HepG2 (cell line): Measurements from ENCODE around the gene UBE2Q2. TPM values are rescaled to one million over a fixed set of nuclear protein-coding genes. Genes with fewer than 3 reads are reported as not detected.
A peak's percentile ranks its signal among the peaks of the same experiment; 100 is the strongest.
"Not testable (repeated sequence)": the region's sequence is repeated elsewhere in the genome, so short reads cannot be mapped to it uniquely, and the experiment has no call there.

Experiments used
- ATAC-seq: fragments of 200-7000 bp; cut with Tn5 transposase; 3 replicates; pipeline ENCODE4 v1.9.1; 2020; ENCODE audit warnings: mild to moderate bottlenecking, moderate library complexity
- BruUV-seq: library from RNA; stranded (reverse); fragments of 400-500 nt; replicated peaks from 2 replicates; lab custom pipeline; 2021; lab: Mats Ljungman, UMichigan
- CTCF ChIA-PET: fragments of 300-600 bp; formaldehyde crosslinking; extraction: SDS; loops from one replicate; lab custom pipeline; 2021; ENCODE audit warnings: low total read pairs, inconsistent platforms, low intra/inter-chr PET ratio; lab: Yijun Ruan, JAX
- POLR2A ChIA-PET: fragments of 350-600 bp; sonication (Branson Sonifier 250); formaldehyde crosslinking; loops from one replicate; lab custom pipeline; 2020; ENCODE audit warnings: antibody characterized with exemption, inconsistent platforms; lab: Yijun Ruan, JAX
- DNase-seq: peaks from one replicate; pipeline ENCODE4 v3.0.0-alpha.2; 2015; ENCODE audit warnings: low spot score
- FAIRE-seq: peaks from 3 replicates; lab custom pipeline; 2011; peaks lifted over from hg19 to GRCh38; lab: Jason Lieb, UNC
- H2AFZ ChIP-seq: one replicate; pipeline ENCODE4 v1.6.1; 2011; ENCODE audit warnings: low read length, inconsistent platforms
- H3K27ac ChIP-seq: fragments of 300-600 bp; 3 replicates; pipeline ENCODE4 v1.8.0; 2011; ENCODE audit warnings: mixed run types, mild to moderate bottlenecking, mixed read lengths, low read length, inconsistent platforms; ENCODE audit not compliant: insufficient read depth; ENCODE audit errors: extremely low read length
- H3K27me3 ChIP-seq, 2 experiments: fragments of 200-600 bp in 1 of 2; 2 replicates in 1 of 2; 3 replicates in 1 of 2; pipeline versions ENCODE4 v1.6.0 to v1.8.0; 2011; ENCODE audit warnings: low read length in 2 of 2, mild to moderate bottlenecking in 2 of 2, moderate library complexity in 2 of 2, inconsistent platforms in 1 of 2; ENCODE audit not compliant: insufficient read depth in 2 of 2, control insufficient read depth in 1 of 2
- H3K36me3 ChIP-seq, 2 experiments: fragments of 200-600 bp in 1 of 2; replicated peaks in 1 of 2; 2 replicates in 1 of 2; 3 replicates in 1 of 2; pipeline versions ENCODE4 v1.5.1 to v1.8.0; 2011; ENCODE audit warnings: low read length in 2 of 2, inconsistent platforms in 1 of 2; ENCODE audit not compliant: insufficient read depth in 2 of 2, control insufficient read depth in 1 of 2
- H3K4me1 ChIP-seq: 2 replicates; pipeline ENCODE4 v1.5.1; 2012; ENCODE audit warnings: low read length, inconsistent platforms; ENCODE audit not compliant: insufficient read depth
- H3K4me2 ChIP-seq: 2 replicates; pipeline ENCODE4 v1.6.0; 2011; ENCODE audit warnings: low read depth, low read length, inconsistent platforms
- H3K4me3 ChIP-seq, 3 experiments: fragments of 200-600 bp in 1 of 3; sonication (generic), shearing (Covaris generic) in 1 of 3; replicated peaks in 1 of 3; 2 replicates each; pipeline ENCODE4 v1.5.1; 2011 to 2016; ENCODE audit warnings: low read length in 3 of 3, inconsistent platforms in 2 of 3, low read depth in 2 of 3, mild to moderate bottlenecking in 2 of 3, control low read depth in 1 of 3, mixed read lengths in 1 of 3; ENCODE audit not compliant: insufficient read depth in 1 of 3
- H3K79me2 ChIP-seq: one replicate; pipeline ENCODE4 v1.6.1; 2011; ENCODE audit warnings: low read length, inconsistent platforms; ENCODE audit not compliant: insufficient read depth
- H3K9ac ChIP-seq: 2 replicates; pipeline ENCODE4 v1.6.0; 2011; ENCODE audit warnings: mild to moderate bottlenecking, low read depth, low read length, inconsistent platforms; ENCODE audit not compliant: insufficient read depth
- H3K9me3 ChIP-seq: 2 replicates; pipeline ENCODE4 v1.5.1; 2012; ENCODE audit warnings: mild to moderate bottlenecking, low read length
- H4K20me1 ChIP-seq: 2 replicates; pipeline ENCODE4 v1.6.0; 2011; ENCODE audit warnings: inconsistent platforms, mild to moderate bottlenecking, low read length, moderate library complexity; ENCODE audit not compliant: insufficient read depth
- KDM2A ChIP-seq: sonication (generic); formaldehyde crosslinking; IDR thresholded peaks from 2 replicates; pipeline ENCODE4 v1.4.0; 2020; ENCODE audit warnings: low read depth, missing genetic modification reagents, borderline replicate concordance
- NPAS2 ChIP-seq: sonication (generic); formaldehyde crosslinking; IDR thresholded peaks from 2 replicates; pipeline ENCODE4 v1.8.0; 2022; ENCODE audit warnings: mild to moderate bottlenecking, missing genetic modification reagents, borderline replicate concordance
- POLR2A ChIP-seq, 2 experiments: IDR thresholded peaks; 2 replicates each; pipeline ENCODE4 v1.6.1; 2011; ENCODE audit warnings: low read depth in 2 of 2, low read length in 2 of 2, mild to moderate bottlenecking in 1 of 2, moderate library complexity in 1 of 2; ENCODE audit not compliant: insufficient read depth in 1 of 2
- ZNF12 ChIP-seq: sonication (generic); formaldehyde crosslinking; IDR thresholded peaks from 2 replicates; pipeline ENCODE4 v1.5.0; 2020; ENCODE audit warnings: missing genetic modification reagents
- ZNF30 ChIP-seq: sonication (generic); formaldehyde crosslinking; IDR thresholded peaks from 2 replicates; pipeline ENCODE4 v1.5.0; 2020; ENCODE audit warnings: mild to moderate bottlenecking, missing genetic modification reagents
- ZNF572 ChIP-seq: sonication (generic); formaldehyde crosslinking; IDR thresholded peaks from 2 replicates; pipeline ENCODE4 v1.5.1; 2020; ENCODE audit warnings: mild to moderate bottlenecking, missing genetic modification reagents
- WGBS: methylation state at CpG from one replicate; pipeline ENCODE4 v1.1.6; 2017; ENCODE audit warnings: low lambda C conversion rate; 5-methylcytosine and 5-hydroxymethylcytosine counted together
- in situ Hi-C: cut with HindIII; loops from 2 replicates; pipeline ENCODE4 v1.10.0; 2017; ENCODE audit warnings: low pct_unique_long_range_greater_than_20kb; ENCODE audit not compliant: extremely low pct_ligation_motif_present
- intact Hi-C: fragments of 100-400 bp; cut with micrococcal nuclease; formaldehyde crosslinking; loops from one replicate; pipeline ENCODE4 v1.10.0; 2022; ENCODE audit not compliant: unreplicated experiment
- polyA plus RNA-seq, 8 experiments: library from polyadenylated mRNA; depleted of rRNA in 3 of 8; stranded (reverse) in 7 of 8; unstranded in 1 of 8; fragments of >200 nt; fragmentation: Illumina TruSeq in 4 of 8; extraction: Trizol in 4 of 8; gene quantifications; 2 replicates each; pipeline versions ENCODE4 v1.2.1 to v1.2.3, GENCODE V29; 2011 to 2016; ENCODE audit warnings: low read depth in 4 of 8, missing spikeins in 1 of 8, mixed read lengths in 1 of 8; ENCODE audit not compliant: insufficient read depth in 1 of 8
- total RNA-seq, 5 experiments: library from RNA; depleted of rRNA; stranded (reverse); fragments of >200 nt; fragmentation: Illumina TruSeq; extraction: Trizol; gene quantifications; 2 replicates each; pipeline ENCODE4 v1.2.3, GENCODE V29; 2016; ENCODE audit warnings: low read depth in 1 of 5

The UBE2Q2 gene
- total and polyA plus RNA-seq, 2 of the 13 experiments (the other 11 are each of a cell fraction or from before 2014, with no cell fraction given), result 10.6 to 20.4 TPM

- TF ChIP-seq NPAS2 (CRISPR knock-in tag) (no peak), POLR2A (IDR thresholded peaks at IDR 0.05; ENCODE audit: insufficient read depth in 1 of 2, low read depth in 2 of 2, low read length in 2 of 2) (no peak), KDM2A (CRISPR knock-in tag) (no peak), ZNF572 (no peak), ZNF30 (no peak)
- TF ChIP-seq, all 625 proteins: peak for 0
Measured at GRCh38 chr15:75799190-75799589, 44.1 kb upstream of the UBE2Q2 start (continued).

DNA sequence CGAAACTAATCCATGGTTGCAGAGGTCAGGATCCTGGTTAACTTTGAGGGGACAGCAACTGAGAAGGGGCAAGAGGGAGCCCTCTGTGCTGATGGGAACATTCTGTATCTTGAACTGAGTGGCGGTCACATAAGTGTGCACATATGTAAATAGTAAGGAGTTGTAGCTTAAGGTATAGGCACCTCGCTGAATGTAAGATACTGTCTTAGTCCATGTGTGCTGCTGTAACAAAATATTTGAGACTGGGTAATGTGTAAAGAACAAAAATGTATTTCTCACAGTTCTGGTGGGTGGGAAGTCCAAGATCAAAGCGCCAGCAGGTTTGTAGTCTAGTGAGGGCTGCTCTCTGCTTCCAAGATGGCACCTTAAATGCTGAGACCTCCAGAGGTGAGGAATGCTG lies 42.8 kb upstream of the UBE2Q2 start:
- not testable (repeated sequence) for H3K4me1 ChIP-seq, H3K4me2 ChIP-seq, BruUV-seq, H3K79me2 ChIP-seq, H3K36me3 ChIP-seq, H3K27ac ChIP-seq, H3K4me3 ChIP-seq, H3K9me3 ChIP-seq, H4K20me1 ChIP-seq, H2AFZ ChIP-seq, FAIRE-seq
- in situ Hi-C loops, result loop anchor here (10.0 kb wide), 2 partner anchors 76 to 116 kb away; a partner anchor contains a TSS
- CTCF ChIA-PET, result interaction anchor here (2.2 kb wide), 1 partner anchor 68 kb away, joined by 11 read pairs; no protein-coding TSS in a partner anchor
- intact Hi-C loops, result loop anchor here (10.0 kb wide), 1 partner anchor 46 kb away; no protein-coding TSS in a partner anchor
- peaks cover 0 to 14% of the 10 kb centered on the region in 2 experiments; a peak in 3 of 5 replicates for H3K27me3 ChIP-seq
- WGBS, result 41% methylated on average over 4 of the region's 4 CpGs
- peak; percentile 64; the same call in 1 of the 2 replicates for TF ChIP-seq ZNF12
- TF ChIP-seq, all 625 proteins: peak for 1; not testable (repeated sequence) for 624
- DNase-seq, ATAC-seq, POLR2A ChIA-PET, H3K9ac ChIP-seq: not testable (repeated sequence)
